Right lung (tissue), 5 donors: Measurements from ENCODE around the gene C17orf58. TPM values are rescaled to one million over a fixed set of nuclear protein-coding genes. Genes with fewer than 3 reads are reported as not detected.
"Not testable (repeated sequence)": the region's sequence is repeated elsewhere in the genome, so short reads cannot be mapped to it uniquely, and the experiment has no call there.

ENCODE experiments used
- DNase-seq, 2 donors: peaks; one replicate each; pipeline ENCODE4 v3.0.0-alpha.2; 2013
- polyA plus RNA-seq, 5 donors: library from polyadenylated mRNA; unstranded; fragments of 120-200 nt; gene quantifications; one replicate each; pipeline versions ENCODE4 v1.2.1 to v1.2.3, GENCODE V29; 2013; ENCODE audit warnings: inconsistent platforms in 1 of 5, low replicate concordance in 1 of 5; ENCODE audit not compliant: insufficient read length in 5 of 5, insufficient read depth in 1 of 5

The C17orf58 gene
- polyA plus RNA-seq, 5 donors = 13.9 to 15.6 (median 15.2) TPM

DNA sequence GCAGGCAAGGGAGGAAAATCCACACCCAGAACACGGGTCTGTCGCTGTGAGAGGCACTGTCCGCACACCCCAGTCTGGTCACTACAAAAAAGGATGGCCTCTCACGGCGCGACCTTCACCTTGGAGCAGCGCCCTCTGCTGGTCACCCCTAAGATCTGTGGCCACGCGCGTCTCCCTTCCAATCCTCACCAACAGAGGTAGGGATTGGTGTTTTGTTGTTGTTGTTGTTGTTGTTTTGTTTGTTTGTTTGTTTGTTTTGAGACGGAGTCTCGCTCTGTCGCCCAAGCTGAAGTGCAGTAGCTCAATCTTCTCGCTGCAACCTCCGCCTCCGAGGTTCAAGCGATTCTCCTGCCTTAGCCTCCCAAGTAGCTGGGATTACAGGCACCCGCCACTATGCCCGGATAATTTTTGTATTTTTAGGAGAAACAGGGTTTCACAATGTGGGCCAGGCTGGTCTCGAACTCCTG is 15.0 kb upstream of the C17orf58 start:
- DNase-seq = peak in 1 of 2 donors; percentile 11

DNA sequence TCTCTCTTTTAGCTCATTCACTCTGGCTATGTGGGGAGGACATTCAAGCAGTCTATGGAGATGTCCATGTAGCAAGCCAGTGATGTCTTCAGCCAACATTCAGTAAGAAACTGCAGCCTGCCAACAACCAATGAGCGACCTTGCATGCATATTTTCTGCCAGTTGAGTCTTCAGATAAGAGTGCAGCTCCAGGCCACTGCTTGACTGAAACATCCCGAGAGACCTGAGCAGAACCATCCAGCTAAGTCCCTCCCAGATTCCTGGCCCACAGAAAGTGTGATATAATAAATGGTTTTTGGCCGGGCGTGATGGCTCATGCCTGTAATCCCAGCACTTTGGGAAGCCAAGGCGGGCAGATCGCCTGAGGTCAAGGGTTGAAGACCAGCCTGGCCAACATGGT is 10.5 kb upstream of the C17orf58 start:
- DNase-seq = no peak

DNA sequence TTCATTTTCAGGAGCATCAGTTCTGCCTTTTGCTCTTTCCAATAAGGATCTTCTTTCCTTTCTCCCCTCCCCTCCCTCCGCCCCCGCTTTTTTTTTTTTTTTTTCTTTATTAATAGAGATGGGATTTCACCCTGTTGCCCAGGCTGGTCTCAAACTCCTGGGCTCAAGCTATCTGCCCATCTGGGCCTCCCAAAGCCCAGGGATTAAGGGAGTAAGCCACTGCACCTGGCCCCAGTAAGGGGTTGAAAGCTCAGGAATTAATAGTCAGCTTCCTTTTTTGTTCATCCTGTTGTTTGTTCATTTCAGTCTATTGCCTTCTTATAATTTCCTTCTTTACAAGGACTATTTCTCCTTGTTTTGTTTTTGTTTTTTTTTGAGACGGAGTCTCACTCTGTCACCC is 7.9 kb upstream of the C17orf58 start:
- DNase-seq = no peak

DNA sequence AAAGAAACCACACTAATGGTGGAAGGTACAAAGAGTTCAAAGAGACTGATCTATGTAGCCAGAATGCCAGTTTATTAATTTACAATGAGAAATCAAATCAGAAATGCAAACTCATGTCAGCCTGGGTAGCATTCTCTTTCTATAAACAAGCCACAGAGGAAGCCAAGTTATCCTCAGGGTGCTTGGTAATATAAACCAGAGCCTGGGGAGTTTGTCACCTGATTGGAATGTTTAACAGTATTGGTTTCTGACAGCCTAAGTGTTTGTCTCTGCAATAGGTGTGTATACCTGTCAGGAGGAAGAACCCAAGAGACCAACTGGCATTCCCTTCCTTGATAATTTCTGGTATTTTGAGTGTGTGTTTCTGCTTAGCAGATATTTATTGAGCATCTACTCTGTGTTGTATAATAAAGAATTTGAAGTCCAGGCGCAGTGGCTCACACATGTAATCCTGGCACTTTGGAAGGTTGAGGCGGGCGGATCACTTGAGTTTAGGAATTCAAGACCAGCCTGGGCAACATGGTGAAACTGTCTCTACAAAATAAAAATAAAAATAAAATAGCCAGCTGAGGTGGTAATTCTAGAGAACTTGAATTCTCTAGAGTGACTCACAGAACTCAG is 3.1 kb upstream of the C17orf58 start:
- DNase-seq = no peak

DNA sequence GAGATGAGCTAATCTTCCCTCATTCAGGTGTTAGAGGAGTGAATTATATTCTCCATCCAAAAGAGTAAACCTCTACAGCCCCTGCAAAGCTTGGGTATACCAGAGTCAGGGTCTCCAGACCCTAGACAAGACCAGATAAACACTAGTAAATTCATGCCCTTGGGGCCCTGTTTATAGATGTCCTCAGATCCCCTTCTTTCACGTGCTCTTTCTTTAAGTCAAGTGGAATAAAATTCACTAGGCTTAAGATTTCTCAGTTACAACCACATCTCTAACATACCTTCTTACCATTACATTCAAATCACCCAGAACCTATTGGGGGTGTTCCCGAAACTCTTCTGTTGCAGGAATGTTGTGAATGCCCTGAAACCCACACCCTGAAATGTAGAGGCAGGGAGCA is 2.2 kb upstream of the C17orf58 start:
- no peak for DNase-seq

DNA sequence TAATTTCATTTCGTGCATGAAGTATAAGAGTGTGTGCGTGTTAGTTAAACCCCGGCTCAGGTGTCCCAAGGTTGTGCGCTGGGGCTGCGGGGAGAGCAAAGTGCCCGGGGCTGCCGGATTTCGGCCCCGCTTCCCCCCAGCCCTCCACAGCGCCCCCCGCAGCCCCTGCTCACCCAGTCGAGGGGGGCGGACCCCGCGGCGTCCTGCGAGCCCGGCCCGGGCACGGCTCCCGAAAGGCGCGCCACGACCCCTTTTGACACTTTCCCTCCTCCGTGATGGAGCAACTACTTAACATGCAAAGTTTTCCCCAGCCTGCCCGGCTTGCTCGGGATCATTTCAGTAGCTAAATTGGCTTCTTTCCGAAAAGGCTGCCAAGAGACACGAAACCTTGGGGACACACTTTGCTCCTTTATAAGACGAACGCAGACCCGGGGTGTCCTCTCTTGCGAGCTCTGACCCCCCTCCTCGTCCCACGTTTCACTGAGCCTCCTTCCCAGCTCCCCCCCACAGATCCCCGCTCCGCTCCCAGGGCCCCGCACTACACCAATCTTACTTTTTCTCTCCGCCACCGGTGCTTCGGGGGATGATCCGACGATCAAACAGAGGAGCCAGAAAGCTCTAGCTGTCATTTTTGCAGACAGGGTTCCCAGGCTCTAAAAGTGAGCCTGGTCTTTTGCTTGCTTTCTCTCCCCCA is 552 bp downstream of the C17orf58 start:
- DNase-seq = peak; percentile 27 to 30

DNA sequence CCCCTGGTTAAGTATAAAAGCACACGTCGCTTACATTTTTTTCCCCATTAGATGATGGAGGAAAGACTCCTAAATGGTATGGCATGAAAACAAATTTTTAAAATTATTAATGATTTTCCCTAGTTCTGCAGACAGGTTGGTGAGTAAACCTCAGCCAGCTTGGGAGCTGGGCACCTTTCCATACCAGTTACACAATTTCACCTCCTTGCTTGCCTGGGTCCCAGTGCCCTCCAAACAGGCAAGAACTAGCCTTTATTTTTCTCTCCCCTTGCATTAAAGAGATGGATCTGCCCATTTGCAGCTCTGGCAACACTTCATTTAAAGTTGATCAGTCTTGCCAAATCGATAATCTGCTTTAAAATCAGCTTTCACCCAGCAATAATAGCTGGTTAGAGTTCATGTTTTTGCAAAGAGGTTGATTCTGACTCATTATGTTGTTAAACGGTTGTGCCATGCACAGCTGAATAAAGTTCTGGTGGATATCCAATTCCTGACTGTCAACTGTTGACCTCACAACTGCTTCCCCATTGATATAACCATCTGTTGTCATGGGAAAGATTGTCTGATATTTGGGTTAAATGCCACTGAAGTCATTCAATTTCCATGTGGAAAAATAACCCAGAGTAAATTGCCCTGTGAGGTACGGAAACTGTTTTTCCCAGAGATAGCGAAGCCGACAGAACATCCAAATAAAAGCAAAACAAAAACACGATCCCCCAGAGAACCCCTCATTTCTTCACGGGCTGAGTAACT is 1.3 kb downstream of the C17orf58 start:
- DNase-seq = peak; percentile 23 to 31

DNA sequence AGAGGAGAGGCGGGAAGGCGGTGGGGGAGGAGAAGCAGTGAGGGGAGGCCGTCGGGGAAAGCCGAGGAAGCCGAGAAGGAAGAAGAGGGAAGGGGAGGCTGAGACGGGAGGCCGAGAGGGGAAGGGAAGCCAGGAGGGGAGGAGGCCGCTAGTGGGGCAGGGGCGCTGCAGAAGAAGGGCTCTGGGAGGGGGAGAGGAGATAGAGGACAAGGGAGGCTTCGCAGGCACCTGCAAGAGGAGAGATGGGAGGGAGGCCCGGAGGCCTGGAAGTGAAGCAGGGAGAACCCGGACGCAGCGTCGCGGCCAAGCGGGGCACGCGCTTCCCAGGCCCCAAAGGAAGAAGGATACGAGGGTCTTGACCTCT is 2.3 kb downstream of the C17orf58 start:
- peak; percentile 21 to 55 for DNase-seq

DNA sequence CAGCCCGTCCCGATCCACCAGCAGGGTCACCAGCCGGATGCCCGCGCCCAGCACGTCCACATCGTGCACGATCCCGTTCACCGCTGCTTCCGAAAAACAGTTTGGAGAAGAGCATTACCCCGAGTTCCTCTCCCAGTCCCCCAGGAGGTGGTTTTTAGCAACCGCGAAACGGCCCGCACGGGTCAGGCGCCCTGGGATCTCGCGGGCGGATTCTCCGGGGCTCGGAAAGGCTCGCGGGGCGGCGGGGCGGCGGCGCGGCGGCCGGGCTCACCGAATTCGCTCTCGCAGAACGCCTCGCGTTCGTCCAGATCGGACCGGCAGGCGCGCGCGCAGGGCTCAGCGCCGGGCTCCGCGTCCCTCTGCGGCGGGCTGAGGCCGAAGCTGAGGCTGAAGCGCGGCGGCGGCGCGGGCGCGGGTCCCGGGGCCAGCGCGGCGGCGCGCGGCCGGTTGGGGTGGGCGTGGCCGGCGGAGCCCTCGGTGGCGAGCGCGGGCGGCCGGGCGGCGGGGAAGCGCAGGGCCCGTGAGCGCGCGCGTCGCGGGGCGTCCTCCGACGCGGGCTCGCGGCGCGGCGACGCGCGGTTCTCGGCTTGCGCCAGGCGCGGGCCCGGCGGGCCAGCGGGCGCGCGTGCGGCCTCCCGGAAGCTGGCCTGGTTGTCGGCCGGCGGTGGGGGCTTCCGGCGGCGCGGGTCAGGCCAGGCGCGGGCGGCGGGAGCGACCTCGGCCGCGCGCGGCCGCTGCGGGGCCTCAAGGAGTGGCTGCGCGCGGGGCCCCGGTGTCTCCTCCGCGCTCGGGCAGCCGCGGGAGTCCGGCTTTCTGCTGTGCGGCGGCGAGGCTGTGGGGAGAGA is 2.9 kb downstream of the C17orf58 start:
- DNase-seq = peak; percentile 85 to 87

DNA sequence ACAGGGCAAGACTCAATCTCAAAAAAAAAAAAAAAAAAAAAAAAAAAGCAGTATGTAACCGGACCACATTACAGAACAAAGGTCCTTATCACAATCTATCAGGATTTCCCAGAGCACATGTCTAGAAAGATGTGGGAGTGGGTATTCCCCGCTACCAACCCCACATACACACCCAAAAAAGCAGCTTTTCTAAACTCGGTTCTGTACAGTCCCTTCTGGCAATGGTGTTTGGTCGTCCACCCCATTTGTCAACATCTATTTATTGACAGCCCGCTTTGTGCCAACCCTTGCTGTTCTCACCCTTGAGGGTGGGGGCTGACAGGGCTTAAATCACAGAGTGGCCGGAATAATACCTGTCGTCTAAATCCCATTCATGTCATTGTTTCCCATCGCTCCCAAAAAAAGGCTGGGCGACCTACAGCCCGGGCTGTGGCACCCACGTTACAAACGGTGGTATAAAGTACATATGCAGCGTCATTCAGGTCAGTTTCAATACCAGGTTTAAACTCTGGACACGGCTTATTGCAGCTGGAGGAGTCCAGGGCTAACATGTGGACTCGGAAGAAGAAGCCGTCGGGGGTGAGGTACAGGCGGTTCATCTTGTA is 3.6 kb downstream of the C17orf58 start:
- DNase-seq = peak; percentile 1 to 9

DNA sequence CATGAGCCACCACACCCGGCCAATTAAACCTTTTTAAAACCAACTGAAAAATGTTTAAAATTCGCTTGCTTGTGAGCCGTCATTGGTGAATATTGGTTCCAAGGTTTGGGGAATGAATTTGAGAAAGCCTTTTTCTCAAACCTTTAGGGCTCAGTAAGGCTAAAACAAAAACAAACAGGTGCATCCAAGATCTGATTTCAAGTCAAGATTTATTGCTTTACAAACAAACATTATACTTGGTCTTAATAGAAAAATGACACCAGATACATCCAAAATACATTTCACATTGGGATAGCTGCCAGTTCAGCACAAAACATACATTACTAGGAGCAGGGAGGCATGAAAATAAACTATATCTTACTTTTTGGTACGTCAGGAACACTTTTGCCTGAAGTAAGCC is 5.4 kb downstream of the C17orf58 start:
- no peak for DNase-seq

DNA sequence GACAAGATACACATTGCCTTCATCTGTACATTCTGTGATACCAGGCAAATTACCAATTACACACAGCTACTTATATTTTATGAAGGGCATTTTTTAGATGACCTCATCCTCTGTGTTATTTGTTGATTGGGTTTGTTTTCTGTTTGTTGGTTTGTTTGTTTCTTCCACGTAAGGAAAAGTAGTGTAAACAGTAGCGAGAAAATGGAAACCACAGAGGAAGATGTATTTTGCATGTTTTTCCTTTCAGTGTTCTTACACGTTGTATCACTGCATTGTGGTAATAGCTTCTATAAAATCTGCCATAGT is 12.9 kb downstream of the C17orf58 start:
- no peak for DNase-seq

DNA sequence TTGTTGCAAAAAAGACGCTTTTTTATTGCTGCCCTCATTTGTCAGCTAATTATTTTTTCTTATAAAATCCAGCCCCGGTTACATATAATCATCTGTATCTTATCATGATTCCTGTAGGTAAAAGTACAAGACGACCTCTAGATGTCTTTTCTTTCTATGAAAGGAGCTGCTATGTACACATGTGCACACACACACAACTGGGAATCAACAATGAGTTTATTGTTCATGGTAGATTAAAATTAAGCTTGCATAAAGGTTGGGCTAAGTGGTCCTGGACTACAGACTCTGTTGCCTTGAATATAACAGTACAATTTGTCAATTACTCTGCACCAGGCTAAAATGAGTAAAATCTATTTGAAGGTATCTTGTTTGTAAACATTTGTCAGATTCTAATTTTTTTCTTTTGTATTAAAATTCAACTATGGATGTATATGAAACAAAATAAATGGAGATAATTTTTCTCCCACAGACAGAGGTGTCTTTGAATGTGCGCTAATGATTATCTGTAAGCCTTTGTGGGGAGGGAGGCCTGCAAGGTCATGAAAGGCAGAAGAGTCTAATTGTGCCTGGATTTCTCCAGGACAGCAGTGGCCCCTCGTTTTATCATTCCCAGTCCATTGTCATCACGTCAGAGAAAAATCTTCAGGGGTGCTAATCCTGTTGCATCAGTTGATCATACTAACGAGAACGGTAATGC is 13.4 kb downstream of the C17orf58 start:
- no peak for DNase-seq

DNA sequence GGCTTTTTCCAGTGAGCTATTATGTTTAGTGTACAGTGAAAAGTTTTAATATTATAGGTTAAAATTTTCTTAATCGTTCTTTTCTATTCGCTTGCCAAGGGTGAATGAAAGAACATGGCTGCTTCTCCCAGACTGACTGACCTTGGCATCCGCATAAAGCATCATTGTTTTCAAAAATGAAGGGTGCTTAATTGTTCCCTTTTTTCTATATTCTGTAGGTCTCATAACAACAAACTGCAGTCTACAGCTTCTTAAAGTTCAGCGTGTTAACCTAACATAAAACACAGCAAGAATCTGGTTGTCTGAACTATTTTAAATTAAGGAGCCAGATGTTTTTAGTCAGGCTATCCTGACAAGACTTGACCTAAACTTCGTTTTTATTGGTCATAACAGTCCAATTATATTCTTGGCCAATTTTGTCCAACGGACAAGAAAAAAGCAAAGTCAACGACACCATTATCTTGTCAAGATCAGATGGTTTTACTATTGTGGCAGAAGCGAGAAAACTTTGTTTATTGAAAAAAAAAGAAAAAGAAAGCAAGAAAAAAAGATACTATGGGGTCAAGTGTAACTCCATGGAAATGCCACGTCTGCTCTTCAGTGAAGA is 14.1 kb downstream of the C17orf58 start:
- DNase-seq = peak; percentile 49 to 68

DNA sequence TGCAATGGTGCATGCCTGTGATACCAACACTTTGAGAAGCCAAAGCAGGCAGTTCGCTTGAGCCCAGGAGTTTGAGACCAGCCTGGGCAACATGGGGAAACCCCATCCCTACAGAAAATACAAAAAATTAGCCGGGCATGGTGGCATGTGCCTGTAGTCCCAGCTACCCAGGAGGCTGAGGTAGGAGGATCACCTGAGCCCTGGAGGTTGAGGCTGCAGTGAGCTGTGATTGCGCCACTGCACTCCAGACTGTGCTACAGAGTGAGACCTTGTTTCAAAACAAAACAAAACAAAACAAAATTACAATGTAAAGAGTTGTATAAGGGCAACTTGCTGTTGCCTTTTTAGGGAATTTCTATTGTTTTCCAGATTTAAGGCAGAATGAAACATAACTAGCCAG is 15.4 kb downstream of the C17orf58 start:
- not testable (repeated sequence) for DNase-seq

DNA sequence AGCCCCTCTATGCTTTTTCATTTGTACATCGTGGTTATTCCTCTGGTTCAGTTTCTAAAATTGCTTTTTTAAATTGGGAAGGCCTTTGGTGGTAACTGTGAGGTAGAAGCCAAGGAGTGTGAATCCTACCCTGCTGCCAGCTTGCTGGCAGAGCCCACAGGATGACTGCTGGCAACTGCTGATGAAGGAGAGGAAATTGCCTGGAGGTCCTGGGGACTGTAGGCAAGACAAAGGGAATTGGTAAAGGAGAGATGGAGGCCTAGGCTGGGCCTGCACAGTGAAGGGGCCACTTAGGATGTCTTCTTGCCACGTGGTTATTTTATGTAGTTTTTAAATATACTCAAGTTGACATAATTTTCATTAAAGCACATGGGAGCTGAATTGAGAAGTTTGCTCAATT is 15.8 kb downstream of the C17orf58 start:
- DNase-seq = no peak

DNA sequence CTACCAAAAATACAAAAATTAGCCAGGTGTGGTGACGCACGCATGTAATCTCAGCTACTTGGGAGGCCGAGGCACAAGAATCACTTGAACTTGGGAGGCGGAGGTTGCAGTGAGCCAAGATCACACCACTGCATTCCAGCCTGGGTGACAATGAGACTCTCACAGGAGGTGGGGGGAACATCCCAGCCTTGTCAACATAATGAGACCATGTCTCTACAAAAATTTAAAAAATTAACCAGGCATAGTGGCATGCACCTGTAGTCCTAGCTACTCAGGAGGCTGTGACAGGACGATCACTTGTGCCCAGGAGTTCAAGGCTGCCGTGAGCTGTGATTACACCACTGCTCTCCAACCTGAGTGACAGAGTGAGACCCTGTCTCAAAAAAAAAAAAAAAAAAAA is 20.0 kb downstream of the C17orf58 start:
- not testable (repeated sequence) for DNase-seq

DNA sequence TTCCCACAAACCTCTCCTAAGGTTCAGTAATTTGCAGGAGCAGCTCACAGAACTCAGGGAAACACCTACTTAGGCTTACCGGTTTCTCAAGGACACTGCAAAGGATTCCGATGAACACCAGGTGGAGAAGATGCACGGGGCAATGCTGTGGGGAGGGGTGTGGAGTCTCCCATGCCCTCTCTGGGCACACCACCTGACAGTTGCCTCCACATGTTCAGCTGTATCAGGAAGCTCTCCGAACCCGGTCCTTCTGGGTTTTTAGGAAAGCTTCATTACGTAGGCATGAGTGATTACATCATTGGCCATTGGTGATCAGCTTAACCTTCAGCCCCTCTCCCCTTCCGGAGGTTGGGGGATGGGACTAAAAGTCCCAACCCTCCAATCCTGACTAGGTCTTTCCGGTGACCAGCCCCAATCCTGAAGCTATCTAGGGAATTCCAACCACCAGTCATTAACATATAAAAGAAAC is 21.6 kb downstream of the C17orf58 start:
- DNase-seq = no peak

DNA sequence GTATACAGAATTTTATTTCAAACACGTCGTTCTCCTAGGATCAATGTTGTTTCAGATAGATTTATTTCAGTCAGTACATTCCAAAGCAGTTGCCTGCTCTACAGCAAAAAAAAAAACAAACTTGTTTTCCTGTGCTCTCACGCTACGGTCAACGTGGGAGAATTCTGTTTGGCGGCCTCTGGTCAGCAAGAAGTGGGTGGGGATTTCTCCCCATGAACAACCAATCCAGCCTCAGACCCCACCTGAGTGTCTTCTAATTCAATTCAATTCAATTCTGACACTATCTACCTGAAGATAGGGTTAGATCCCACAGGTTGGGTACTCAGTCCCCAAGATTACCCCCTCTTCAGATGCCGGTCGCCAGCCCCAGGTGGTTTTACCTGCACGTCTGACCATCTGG is 22.1 kb downstream of the C17orf58 start:
- DNase-seq = no peak

DNA sequence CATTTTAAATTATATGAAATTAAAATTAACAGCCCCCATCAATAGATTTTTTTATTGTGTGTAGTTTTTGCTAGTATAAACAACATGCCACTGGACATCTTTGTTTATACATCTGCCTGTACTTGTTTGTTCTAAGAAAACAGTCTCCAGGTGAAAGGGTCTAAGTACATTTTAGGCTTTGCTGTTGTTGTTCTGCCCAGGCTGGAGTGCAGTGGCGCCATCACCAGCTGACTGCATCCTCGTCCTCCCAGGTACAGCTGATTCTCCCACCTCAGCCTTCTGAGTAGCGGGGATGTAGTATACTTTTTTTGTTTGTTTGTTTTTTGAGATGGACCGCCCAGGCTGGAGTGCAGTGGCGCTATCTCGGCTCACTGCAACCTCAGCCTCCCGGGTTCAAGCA is 25.5 kb downstream of the C17orf58 start:
- no peak for DNase-seq

DNA sequence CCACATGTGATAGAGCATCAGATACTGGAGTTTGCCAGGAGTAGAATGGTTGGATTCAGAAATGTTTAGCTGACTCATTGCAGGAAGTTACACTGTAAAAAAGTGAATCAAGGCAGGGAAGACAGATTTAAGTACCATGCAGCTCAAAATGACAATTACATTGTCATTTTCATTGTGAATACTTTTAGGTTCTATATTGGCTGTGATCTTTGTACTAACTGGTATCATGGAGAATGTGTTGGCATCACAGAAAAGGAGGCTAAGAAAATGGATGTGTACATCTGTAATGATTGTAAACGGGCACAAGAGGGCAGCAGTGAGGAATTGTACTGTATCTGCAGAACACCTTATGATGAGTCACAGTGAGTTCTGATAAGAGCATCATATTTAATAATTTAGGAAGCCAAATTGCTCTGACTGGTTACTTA is 33.1 kb downstream of the C17orf58 start:
- peak; percentile 23 to 28 for DNase-seq
